SKM-1 treated with dmso at 0.1 percent for 144 hours (cell line): ENCODE results near the gene KCNN1.
A peak's percentile ranks its signal among the peaks of the same experiment; 100 is the strongest.
"Not testable (repeated sequence)": the region's sequence is repeated elsewhere in the genome, so short reads cannot be mapped to it uniquely, and the experiment has no call there.

ENCODE experiments used
- DNase-seq: peaks from one replicate; lab custom pipeline; 2025; ENCODE audit not compliant: unreplicated experiment; lab: John Stamatoyannopoulos, UW

KCNN1 gene

GRCh38 chr19:17966550-17967256 is at the start of gene KCNN1:
Gene KCNN1, plus strand, starts transcription at chr19:17967107. Its CDS starts 6,782 bp downstream, at chr19:17973889.
- no peak for DNase-seq

GRCh38 chr19:17918151-17918550 is 48.8 kb upstream of the KCNN1 start:
- not testable (repeated sequence) for DNase-seq

- not testable (repeated sequence) for DNase-seq
Observed at GRCh38 chr19:17919122-17919521, 47.8 kb upstream of the KCNN1 start.

- no peak for DNase-seq
Observed at GRCh38 chr19:17920527-17920926, 46.4 kb upstream of the KCNN1 start.

- no peak for DNase-seq
Observed at GRCh38 chr19:17922138-17922537, 44.8 kb upstream of the KCNN1 start.

GRCh38 chr19:17926044-17926443 is 40.9 kb upstream of the KCNN1 start:
- DNase-seq = no peak

- DNase-seq = no peak
Observed at GRCh38 chr19:17929056-17929455, 37.9 kb upstream of the KCNN1 start.

- DNase-seq = no peak
Observed at GRCh38 chr19:17931532-17932191, 35.2 kb upstream of the KCNN1 start.

GRCh38 chr19:17932485-17933338 is 34.2 kb upstream of the KCNN1 start, which contains the start of gene CCDC124:
Gene CCDC124, plus strand, starts transcription at chr19:17933015. Its CDS starts 3,406 bp downstream, at chr19:17936421.
- peak; percentile 67 for DNase-seq

GRCh38 chr19:17933414-17934129 is 33.3 kb upstream of the KCNN1 start:
- no peak for DNase-seq

GRCh38 chr19:17936379-17936778 is 30.5 kb upstream of the KCNN1 start:
- no peak for DNase-seq

- DNase-seq = no peak
Observed at GRCh38 chr19:17937371-17937900, 29.5 kb upstream of the KCNN1 start.

- DNase-seq = peak; percentile 40
Observed at GRCh38 chr19:17938092-17938845, 28.6 kb upstream of the KCNN1 start.

GRCh38 chr19:17942181-17942580 is 24.7 kb upstream of the KCNN1 start:
- DNase-seq = no peak

- no peak for DNase-seq
Observed at GRCh38 chr19:17942582-17943273, 24.2 kb upstream of the KCNN1 start.

GRCh38 chr19:17943274-17944221 is 23.4 kb upstream of the KCNN1 start:
- DNase-seq = no peak

- no peak for DNase-seq
Observed at GRCh38 chr19:17944301-17944700, 22.6 kb upstream of the KCNN1 start.
